Epithelial cell of prostate (primary cell): ENCODE measurements around the gene KDELR1.
"Not testable (repeated sequence)": the region's sequence is repeated elsewhere in the genome, so short reads cannot be mapped to it uniquely, and the experiment has no call there.

Experiments
- DNase-seq: peaks from one replicate; pipeline ENCODE4 v3.0.0-alpha.2; 2011; ENCODE audit warnings: low read depth, low spot score
- H3K27ac ChIP-seq: fragments of 450-650 bp; 2 replicates; pipeline ENCODE4 v1.5.1; 2017; ENCODE audit warnings: mild to moderate bottlenecking

The KDELR1 gene

DNA sequence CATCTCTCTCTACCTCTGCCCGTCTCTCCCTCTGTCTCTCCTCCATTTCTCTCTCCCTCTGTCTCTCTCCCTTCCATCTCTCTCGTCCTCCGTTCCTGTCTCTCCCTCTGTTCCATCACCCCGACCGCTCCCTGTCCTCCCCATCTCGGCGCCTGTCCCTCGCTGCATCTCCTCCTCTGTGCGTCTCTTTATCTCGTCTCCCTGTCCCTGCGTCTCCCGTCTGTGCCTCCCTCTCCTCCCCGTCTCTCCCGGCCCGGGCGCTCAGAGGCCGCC lies 6.7 kb upstream of the KDELR1 start:
- no peak for DNase-seq
- peak overlapping the region; percentile 49 for H3K27ac ChIP-seq

DNA sequence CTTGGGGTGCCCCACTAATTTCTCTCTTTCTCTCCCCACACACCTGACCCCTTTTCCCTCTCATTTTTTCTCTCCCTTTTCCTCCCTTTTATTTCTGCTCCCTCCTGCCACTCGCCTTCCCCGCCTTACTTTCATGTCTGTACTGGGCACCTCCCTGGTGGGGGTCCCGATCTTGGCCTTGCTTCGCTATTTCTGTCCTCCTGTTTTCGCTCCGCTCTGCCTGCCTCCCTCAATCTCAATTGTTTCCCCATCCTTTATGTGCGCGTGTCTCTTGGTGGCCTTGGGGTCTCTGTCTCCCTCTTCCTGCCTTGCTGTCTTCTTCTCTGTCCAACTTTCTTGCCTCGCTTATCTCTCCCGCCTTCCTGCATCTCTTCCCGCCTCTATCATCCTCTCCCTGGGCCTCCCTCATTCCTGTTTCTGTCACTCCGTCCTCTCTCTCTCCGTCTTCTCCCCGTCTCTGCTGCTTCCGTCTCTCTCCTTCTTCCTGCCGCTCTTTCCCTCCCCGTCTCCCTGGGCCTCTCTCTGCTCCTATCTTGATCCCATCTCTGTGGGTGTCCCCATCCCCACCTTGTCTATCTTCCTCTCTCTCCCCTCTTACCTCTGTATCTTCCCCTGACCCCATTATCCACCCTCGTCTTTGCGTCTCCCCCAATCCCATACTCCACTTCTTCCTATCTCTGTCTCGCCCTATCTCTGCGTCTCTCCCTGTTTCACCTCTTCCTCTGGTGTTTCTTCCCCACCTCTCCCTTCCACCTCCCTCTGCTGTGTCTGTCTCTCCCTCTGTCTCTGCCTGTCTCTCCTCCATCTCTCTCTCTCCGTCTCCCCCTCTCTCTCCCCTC lies 6.1 kb upstream of the KDELR1 start:
- H3K27ac ChIP-seq: peak overlapping the region; percentile 49
- DNase-seq: no peak

DNA sequence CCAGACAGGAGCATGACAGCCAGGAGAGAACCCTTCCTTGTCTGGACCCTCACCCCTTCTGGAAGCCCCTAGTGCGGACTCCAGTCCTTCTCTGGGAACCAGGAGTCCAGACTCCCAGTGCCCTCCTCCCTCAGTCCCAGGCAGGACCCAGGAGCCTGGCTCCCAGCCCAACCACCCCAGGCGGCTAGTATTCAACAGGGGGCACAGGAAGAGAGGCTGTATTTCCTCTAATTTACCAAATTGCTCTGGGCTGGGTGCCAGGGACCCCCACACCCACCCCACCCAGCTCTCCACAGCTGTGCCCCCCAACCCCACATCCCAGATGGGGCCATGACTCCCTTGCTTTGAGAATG lies 5.4 kb upstream of the KDELR1 start:
- no peak for DNase-seq
- H3K27ac ChIP-seq: no peak overlapping the region

DNA sequence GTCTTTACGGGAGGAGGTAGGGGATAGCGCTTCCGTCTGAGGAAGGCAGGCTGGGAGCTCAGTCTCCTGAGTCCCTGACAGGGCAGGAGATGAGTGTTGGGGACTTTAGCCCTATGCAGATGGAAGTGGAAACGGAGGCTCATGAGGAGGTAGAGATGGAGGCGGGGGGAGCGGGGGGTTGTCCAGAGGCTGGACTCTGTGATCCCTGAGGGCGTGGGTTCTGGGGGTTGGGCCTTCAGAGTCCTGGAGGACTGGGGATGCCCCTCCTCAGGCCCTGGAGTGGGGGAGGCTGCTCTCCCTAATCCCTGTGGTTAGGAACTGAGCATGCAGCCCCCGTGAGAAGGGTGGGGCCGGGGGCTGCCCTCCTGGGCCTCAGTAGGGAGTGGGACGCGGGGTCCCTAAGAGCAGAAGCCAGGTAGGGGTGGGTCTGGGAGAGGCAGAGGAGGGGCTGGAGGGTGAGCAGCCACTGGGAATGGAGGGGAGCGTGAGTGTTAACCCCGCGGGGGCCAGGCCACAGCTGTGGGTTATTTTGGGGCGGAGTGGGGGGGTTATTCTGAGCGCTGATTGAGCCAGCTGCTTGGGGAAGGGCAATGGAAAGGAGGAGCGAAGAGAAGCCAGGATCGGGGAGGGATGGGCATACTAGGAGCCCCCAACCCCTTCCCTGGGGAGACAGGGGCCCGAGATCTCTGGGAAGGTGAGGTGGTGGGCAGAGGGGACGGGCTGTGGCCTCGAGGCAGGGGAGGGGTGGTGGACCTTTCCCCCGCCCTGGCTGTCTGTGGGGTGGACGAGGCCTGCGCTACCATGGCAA lies 4.9 kb upstream of the KDELR1 start:
- DNase-seq: no peak
- H3K27ac ChIP-seq: no peak overlapping the region

DNA sequence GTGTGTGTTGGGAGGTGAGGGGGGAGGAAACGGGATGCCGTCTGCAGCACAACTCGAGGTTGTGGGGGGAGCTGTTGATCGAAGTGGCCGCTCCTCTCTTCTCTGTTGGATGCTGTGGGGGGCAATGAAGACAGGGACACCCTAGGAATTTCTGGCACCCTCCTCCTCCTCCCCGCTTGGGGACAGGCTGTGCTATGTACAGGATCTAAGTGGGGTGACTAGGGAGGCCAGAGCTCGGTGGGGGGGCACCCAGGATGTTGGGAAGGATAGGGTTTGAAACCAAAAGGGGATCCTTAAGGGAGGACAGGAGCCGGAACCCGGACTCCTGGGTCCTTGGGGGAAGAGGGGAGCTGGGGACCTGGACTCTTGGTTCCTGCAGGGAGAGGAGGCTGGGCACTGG lies 4.1 kb upstream of the KDELR1 start:
- no peak overlapping the region for H3K27ac ChIP-seq
- DNase-seq: no peak

DNA sequence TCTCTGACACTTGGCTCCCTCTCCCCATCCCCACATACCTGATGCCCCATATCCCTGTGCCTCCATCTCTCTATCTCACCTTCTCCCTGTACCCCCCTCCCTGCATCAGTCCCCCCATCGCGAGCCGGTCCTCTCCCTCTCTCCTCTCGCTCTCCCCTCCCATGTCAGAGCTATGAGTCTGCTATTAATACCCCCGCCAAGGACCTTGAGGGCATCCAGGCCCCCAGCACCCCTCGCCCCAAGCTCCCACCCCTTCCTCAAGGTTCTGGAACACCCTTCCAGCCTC lies 3.8 kb upstream of the KDELR1 start:
- no peak for DNase-seq
- no peak overlapping the region for H3K27ac ChIP-seq

DNA sequence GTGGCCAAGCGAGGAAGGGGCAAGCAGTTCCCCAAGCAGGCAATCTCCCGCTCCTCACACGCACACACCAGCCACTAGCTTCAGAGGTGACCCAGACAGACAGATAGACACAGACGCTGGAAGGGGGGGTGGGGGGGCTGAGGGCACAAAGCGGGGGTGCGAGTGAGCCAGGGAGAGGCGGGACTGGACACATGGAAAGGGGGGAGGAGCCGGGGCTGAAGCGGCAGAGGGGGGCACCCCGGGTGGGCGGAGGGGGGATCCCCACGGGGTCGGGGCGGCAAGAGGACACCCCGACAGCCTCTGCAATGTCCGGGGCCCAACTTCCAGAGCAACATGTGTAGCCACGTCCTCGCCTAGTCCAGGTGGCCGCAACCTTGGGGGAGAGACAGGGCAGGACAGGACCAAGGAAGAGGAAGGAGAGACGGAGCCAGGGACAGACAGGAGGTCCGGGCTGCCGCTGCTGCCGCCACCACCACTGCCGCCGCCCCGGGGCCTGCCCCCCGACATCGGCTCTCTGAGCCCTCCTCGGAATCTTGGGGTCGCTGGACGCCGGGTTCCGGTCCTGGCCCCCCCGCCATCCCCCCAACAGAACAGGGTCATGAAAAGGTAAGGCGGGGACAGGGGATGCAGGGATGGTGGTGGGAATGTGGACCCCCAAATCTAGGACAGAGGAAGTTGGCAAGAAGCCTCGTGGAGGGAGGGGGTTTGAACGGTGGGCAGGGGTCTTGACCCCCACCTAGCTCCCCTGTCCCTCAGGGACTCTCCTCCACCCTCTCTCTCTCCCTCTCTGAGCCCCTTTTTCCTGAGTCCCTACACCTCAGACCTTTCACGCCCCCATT lies 3.2 kb upstream of the KDELR1 start:
- no peak overlapping the region for H3K27ac ChIP-seq
- DNase-seq: no peak

DNA sequence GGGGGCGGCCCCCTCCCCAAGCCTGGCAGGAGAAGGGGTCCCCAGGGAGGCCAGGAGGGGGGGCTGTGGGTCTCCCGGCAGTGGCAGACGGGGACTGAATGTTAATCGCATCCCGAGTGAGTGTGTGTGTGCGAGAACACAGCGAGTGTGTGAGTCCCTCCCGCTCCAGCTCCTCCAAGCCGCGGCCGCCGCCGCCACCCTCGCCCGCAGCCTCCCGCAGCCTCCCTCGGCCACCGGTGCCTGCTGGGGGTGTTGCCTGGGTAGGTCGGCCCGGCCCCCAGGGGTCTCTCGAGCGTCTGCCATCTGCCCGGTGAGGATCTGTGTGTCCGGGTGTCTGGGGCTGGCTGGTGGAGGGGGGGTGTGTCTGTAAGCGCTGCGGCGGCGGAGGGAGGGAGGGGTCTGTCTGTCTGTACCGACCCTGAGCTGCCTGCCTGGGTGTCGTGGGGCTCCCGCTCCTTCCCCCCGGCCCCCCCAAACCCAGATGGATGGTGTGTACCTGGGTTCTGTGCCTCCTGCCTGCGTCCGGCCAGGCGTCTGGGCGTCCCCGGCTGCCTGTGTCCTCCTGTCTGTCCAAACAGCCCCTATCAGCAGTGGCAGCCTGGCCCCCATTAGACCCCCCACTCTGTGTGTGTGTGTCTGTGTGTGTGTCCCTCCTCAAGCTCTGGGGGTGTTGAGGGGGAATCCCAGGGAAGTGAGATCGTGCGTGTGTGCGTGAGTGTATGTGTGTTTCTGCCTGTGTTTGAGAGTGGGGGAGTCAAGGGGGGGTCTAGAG lies 2.4 kb upstream of the KDELR1 start, which contains the start of gene GRIN2D:
Gene GRIN2D (plus strand): TSS at position 110 of the 772 bp plus-strand sequence. CDS start 4,725 bp downstream, outside the sequence.
- no peak for DNase-seq
- no peak within 1 kb of the TSS for H3K27ac ChIP-seq

DNA sequence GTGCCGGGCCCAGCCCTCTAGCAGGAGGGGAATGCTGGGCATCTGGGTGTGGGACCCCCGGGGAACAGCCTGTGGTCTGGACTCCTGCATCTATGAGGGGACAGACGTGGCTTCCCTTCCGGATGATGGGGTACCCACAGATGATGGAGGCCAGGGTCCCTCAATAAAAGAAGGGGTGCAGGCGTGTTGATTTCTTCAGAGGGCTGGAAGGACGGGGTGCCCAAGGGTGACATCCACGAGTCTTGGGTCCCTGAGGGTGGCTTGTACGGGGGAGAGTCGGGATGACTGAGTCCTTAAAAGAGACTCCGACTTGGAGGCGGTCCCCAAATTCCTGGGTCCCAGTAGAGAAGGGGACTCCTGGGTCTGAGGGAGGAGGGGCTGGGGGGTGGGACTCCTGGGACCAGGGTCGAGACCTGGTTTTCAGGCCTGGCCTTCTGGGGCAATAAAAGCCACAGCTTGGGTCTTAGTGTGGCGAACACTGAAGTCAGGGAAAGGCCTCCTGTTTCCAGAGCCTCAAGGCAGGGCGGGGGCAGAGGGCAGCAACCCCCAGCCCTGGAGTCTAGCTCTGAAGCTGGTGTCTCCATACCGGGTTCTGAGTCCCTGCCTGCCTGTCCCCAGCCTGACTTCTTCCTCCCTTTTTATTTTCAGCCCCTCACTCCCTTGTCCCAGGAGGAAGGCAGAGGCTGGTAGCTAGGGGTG lies 1.7 kb upstream of the KDELR1 start:
- no peak for DNase-seq
- H3K27ac ChIP-seq: no peak overlapping the region

DNA sequence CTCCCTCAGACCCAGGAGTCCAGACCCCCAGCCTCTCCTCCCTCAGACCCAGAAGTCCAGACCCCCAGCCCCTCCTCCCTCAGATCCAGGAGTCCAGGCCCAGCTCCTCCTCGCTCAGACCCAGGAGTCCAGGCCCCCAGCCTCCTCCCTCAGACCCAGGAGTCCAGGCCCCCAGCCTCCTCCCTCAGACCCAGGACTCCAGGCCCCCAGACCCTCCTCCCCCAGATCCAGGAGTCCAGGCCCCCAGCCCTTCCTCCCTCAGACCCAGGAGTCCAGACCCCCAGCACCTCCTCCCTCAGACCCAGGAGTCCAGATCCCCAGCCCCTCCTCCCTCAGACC lies 624 bp upstream of the KDELR1 start:
- DNase-seq, H3K27ac ChIP-seq: not testable (repeated sequence)

DNA sequence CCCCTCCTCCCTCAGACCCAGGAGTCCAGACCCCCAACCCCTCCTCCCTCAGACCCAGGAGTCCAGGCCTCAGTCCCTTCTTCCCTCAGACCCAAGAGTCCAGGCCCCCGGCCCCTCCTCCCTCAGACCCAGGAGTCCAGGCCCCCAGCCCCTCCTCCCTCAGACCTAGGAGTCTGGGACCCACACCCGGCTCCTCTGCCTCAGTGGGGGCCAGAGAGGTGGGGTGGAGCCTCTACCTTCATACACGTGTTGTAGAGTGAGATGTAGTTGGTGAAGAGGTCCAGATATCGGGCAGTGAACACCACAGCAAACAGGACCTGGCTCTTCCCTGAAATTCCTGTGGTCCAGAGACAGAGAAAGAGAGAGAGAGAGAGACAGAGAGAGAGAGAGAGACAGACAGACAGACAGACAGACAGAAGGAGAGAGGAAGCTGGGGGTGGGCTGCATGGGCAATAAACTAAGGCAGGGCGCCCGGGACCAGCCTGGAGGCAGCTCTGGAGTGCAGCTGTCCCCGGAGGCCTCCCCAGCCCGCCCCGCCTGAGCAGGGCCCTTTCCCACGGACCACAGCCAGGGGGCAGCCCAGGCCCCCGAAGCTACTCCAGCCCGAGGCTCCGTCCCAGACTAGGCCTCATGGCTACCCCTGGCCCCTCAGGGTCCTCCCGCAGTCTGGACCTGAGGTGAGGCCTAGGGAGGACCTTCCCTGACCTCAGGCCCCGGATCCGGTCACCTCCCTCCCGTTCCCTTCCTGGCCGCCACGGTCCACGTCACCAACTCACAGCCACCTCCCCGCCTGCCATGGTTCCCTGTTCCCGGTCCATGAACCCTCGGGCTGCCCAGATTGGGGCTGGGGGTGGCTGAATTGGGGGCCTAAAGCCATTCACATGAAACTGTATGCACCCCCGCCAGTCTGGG lies 907 bp downstream of the KDELR1 start:
- DNase-seq: no peak
- peak overlapping the region; percentile 73 for H3K27ac ChIP-seq

DNA sequence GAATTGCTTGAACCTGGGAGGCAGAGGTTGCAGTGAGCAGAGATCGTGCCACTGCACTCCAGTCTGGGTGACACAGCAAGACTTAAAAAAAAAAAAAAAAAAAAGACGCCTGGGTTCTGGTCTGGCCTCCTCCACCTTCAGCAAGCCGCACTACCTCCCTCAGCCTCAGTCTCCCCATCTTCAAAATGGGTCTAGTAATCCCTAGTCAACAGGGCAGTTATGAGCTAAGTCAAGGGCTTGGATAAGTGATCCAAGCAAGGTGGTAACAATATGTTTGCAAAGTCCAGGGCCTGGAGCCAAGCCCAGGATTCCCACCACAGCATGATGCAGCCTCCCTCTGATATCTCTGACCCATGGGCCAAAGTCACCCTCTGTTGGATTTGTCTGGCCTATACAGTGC lies 4.4 kb downstream of the KDELR1 start:
- no peak for DNase-seq
- H3K27ac ChIP-seq: no peak overlapping the region

DNA sequence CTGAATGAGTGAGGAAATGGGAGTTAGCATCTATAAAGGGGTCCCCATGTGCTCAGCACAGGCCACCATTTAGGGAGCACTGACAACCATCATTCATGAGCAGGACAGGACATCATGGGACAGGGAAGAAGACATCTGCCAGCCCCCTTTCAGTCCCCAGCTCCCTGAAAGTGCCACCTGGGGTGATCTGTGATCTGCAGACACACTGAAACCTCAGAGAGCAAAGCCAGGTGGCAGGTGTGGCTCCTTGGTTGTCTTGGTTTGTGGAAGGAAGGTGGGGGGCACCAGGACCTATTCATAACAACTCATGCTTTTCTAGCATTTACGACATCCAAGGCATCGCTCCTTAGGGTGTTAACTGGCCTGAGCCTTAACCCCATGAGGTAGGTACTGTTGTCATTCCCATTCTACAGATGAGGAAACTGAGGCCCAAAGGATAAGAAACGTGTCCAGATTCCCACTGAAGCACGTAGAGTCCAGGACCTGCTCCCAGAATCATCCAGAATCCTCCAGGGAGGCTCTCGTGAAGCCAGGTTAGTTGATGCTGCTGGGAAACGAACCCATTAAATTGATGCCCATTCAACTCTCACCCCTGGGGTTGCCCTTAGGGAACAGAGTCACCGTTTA lies 5.8 kb downstream of the KDELR1 start:
- H3K27ac ChIP-seq: no peak overlapping the region
- DNase-seq: no peak

DNA sequence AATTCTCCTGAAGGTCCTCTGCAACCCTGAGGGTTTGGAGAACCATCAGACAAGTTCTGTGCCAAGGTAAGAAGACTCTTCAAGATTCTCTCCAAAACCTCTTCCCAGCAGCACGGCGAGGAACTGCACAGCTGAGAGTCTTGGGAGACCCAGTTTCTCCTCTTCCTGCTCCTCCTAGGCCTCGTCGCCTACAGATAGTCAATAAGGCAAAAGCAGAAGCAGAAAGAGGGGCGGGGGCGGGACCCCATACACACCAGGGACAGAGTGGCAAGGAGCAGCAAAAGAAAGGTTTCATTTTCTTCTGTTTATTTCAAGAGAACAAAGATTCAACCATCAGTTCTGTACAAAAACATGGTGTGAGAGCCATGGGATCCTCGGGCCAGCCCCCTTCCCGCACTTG lies 9.1 kb downstream of the KDELR1 start:
- no peak overlapping the region for H3K27ac ChIP-seq
- no peak for DNase-seq

DNA sequence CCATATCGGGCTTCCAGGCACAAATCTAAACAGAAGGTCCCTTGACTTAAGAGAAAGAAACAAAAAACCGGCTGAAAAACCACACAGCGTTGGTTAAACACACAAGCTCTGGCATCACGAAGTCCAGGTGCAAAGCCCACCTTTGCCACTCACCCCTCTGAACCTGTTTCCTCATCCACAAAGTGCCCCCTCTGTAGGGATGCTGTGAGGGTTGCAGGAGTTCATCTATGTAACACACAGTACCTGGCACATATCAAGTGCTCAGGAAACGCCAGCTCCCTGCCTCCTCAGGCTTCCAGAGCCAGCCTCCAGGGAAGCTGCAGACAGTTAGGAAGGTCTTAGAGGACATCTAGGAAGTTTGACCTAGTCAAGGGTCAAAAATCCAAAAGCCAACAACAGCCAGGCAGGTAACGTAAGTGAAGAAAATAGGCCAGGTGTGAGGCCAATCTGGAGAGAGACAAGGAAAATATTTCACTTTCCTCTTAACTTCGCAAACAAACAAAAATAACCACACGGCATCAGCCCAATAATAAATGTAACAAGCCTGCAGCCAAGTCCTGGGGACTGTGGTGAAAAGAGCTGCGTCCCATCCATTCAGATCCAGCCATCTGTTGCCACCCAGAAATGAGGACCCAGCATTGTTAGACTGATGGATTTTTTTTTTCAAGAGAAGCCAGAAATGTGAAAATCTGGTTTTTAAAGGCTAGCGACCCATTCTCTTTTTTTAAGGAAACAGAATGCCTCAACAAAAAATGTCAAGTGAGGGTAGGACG lies 10.0 kb downstream of the KDELR1 start:
- no peak overlapping the region for H3K27ac ChIP-seq
- DNase-seq: no peak

DNA sequence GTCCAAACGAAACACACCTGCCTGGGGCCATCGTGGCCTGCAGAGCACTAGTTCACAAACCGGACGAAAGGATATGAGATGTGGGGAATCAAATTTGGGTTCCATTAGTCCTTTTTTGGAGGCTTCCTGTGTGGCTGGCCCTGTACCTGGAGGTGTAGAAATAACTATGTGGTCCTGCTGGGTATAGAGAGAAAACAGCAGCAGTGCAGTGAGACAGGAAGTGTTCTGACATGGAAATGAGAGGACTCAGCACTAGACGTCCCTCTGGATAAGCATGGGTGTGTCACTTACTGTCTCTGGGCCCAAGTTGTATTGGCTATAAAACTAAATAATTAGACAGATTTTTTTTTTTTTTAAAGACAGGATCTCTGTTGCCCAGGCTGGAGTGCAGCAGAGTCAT lies 12.3 kb downstream of the KDELR1 start:
- H3K27ac ChIP-seq: peak overlapping the region; percentile 26
- no peak for DNase-seq

DNA sequence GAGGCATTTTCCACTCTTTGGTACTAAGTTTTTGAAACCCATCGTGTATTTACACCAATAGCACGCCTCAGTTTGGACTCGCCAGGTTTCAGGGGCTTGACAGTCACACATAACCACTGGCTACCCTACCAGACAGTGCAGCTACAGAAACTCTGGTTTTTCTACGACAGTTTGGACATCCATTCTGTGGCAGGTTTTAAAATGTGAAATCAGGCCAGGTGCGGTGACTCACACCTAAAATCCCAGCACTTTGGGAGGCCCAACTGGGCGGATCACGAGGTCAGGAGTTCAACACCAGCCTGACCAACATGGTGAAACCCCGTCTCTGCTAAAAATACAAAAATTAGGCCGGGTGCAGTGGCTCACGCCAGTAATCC lies 13.2 kb downstream of the KDELR1 start:
- no peak overlapping the region for H3K27ac ChIP-seq
- DNase-seq: no peak

DNA sequence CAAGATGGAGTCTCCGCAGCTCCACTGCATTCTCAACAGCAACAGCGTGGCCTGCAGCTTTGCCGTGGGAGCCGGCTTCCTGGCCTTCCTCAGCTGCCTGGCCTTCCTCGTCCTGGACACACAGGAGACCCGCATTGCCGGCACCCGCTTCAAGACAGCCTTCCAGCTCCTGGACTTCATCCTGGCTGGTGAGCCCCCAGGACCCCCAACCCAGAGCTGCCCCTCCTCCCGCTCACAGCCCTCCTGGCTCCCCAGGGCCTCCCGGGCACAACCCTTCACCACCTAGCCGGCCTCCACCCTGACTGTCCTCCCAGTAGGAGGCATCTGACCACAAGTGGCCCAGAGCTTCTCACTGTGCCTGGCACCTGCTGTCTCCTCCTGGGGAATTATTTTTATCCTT lies 17.8 kb downstream of the KDELR1 start:
- no peak for DNase-seq
- H3K27ac ChIP-seq: no peak overlapping the region
